HEK293 (cell line): ENCODE measurements around the gene EDEM3.
"Not testable (repeated sequence)": the region's sequence is repeated elsewhere in the genome, so short reads cannot be mapped to it uniquely, and the experiment has no call there.

Source experiments
- CTCF ChIA-PET: fragments of 350-600 bp; formaldehyde crosslinking; extraction: SDS; loops from one replicate; lab custom pipeline; 2021; ENCODE audit warnings: antibody characterized with exemption; lab: Yijun Ruan, JAX
- POLR2A ChIA-PET: fragments of 300-600 bp; formaldehyde crosslinking; extraction: SDS; loops from one replicate; lab custom pipeline; 2020; ENCODE audit warnings: antibody characterized with exemption, inconsistent platforms; lab: Yijun Ruan, JAX
- H3K27ac ChIP-seq: fragments of 200-500 bp; sonication (Bioruptor generic); 2 replicates; pipeline ENCODE4 v1.5.1; 2014; ENCODE audit warnings: low read depth, low read length, control low read depth, inconsistent platforms; ENCODE audit errors: extremely low read depth
- H3K36me3 ChIP-seq, 2 experiments: fragments of 200-500 bp in 1 of 2; sonication (Bioruptor generic) in 1 of 2; 1 replicate in 1 of 2; 2 replicates in 1 of 2; pipeline ENCODE4 v1.5.1; 2014 to 2017; ENCODE audit warnings: inconsistent platforms in 2 of 2, low read length in 2 of 2; ENCODE audit not compliant: control insufficient read depth in 2 of 2, insufficient read depth in 1 of 2
- H3K4me1 ChIP-seq: fragments of 200-500 bp; sonication (Bioruptor generic); 2 replicates; pipeline ENCODE4 v1.5.1; 2014; ENCODE audit warnings: mild to moderate bottlenecking, low read length, inconsistent platforms; ENCODE audit not compliant: control insufficient read depth, insufficient read depth
- H3K4me3 ChIP-seq: 2 replicates; pipeline ENCODE4 v1.5.1; 2011; ENCODE audit warnings: low read depth, mild to moderate bottlenecking, control low read depth, low read length, moderate library complexity
- H3K9me3 ChIP-seq: fragments of 200-500 bp; sonication (Bioruptor generic); 2 replicates; pipeline ENCODE4 v1.5.1; 2014; ENCODE audit warnings: low read depth, low read length, inconsistent platforms; ENCODE audit not compliant: control insufficient read depth, insufficient read depth
- BCL11A ChIP-seq: fragments of 450-650 bp; formaldehyde crosslinking; IDR thresholded peaks from 2 replicates; pipeline ENCODE4 v1.5.1; 2016; ENCODE audit warnings: low read depth, missing biosample characterization, missing genetic modification characterization
- HOXC10 ChIP-seq: sonication (generic); formaldehyde crosslinking; IDR thresholded peaks from 2 replicates; pipeline ENCODE4 v1.8.1; 2023; ENCODE audit warnings: mild to moderate bottlenecking, missing genetic modification reagents
- MEIS1 ChIP-seq: sonication (generic); formaldehyde crosslinking; IDR thresholded peaks from 2 replicates; pipeline ENCODE4 v1.8.1; 2022; ENCODE audit warnings: missing genetic modification reagents, mild to moderate bottlenecking, borderline replicate concordance
- MZF1 ChIP-seq: fragments of 450-650 bp; formaldehyde crosslinking; IDR thresholded peaks from 2 replicates; pipeline ENCODE4 v1.5.1; 2017; ENCODE audit warnings: missing biosample characterization, missing genetic modification characterization, borderline replicate concordance
- PRDM4 ChIP-seq: fragments of 450-650 bp; formaldehyde crosslinking; IDR thresholded peaks from 2 replicates; pipeline ENCODE4 v1.5.1; 2017; ENCODE audit warnings: missing biosample characterization, missing genetic modification characterization
- ZBTB7A ChIP-seq: fragments of 450-650 bp; formaldehyde crosslinking; IDR thresholded peaks from 2 replicates; pipeline ENCODE4 v1.5.1; 2016; ENCODE audit warnings: low read depth, missing biosample characterization, missing genetic modification characterization
- ZNF175 ChIP-seq: fragments of 450-650 bp; formaldehyde crosslinking; IDR thresholded peaks from 2 replicates; pipeline ENCODE4 v1.5.1; 2016; ENCODE audit warnings: missing biosample characterization, missing genetic modification characterization
- ZNF202 ChIP-seq: fragments of 450-650 bp; formaldehyde crosslinking; IDR thresholded peaks from 2 replicates; pipeline ENCODE4 v1.5.1; 2016; ENCODE audit warnings: missing biosample characterization, missing genetic modification characterization, borderline replicate concordance
- ZNF223 ChIP-seq: fragments of 450-650 bp; formaldehyde crosslinking; IDR thresholded peaks from 2 replicates; pipeline ENCODE4 v1.5.1; 2016; ENCODE audit warnings: missing biosample characterization, missing genetic modification characterization
- ZNF292 ChIP-seq: fragments of 450-650 bp; formaldehyde crosslinking; IDR thresholded peaks from 2 replicates; pipeline ENCODE4 v1.5.1; 2016; ENCODE audit warnings: low read depth, missing biosample characterization, missing genetic modification characterization, borderline replicate concordance
- ZNF426 ChIP-seq: fragments of 450-650 bp; formaldehyde crosslinking; IDR thresholded peaks from 2 replicates; pipeline ENCODE4 v1.5.1; 2017; ENCODE audit warnings: missing biosample characterization, missing genetic modification characterization, mild to moderate bottlenecking, inconsistent platforms, moderate library complexity
- ZNF561 ChIP-seq: fragments of 450-650 bp; IDR thresholded peaks from 2 replicates; pipeline ENCODE4 v1.5.1; 2018; ENCODE audit warnings: missing biosample characterization, missing genetic modification characterization, borderline replicate concordance
- ZNF596 ChIP-seq: fragments of 450-650 bp; IDR thresholded peaks from 2 replicates; pipeline ENCODE4 v1.5.0; 2018; ENCODE audit warnings: missing biosample characterization, mild to moderate bottlenecking, missing genetic modification characterization, moderate library complexity
- ZNF654 ChIP-seq: fragments of 450-650 bp; formaldehyde crosslinking; IDR thresholded peaks from 2 replicates; pipeline ENCODE4 v1.5.1; 2016; ENCODE audit warnings: low read depth, missing biosample characterization, missing genetic modification characterization
- ZNF658 ChIP-seq: fragments of 450-650 bp; formaldehyde crosslinking; IDR thresholded peaks from 2 replicates; pipeline ENCODE4; 2016; ENCODE audit warnings: missing biosample characterization, missing genetic modification characterization
- ZNF664 ChIP-seq: fragments of 450-650 bp; formaldehyde crosslinking; IDR thresholded peaks from 2 replicates; pipeline ENCODE4 v1.5.1; 2016; ENCODE audit warnings: missing biosample characterization, missing genetic modification characterization
- ZSCAN30 ChIP-seq: fragments of 450-650 bp; IDR thresholded peaks from 2 replicates; pipeline ENCODE4 v1.5.1; 2018; ENCODE audit warnings: missing biosample characterization, mild to moderate bottlenecking, missing genetic modification characterization, moderate library complexity

EDEM3 gene

DNA sequence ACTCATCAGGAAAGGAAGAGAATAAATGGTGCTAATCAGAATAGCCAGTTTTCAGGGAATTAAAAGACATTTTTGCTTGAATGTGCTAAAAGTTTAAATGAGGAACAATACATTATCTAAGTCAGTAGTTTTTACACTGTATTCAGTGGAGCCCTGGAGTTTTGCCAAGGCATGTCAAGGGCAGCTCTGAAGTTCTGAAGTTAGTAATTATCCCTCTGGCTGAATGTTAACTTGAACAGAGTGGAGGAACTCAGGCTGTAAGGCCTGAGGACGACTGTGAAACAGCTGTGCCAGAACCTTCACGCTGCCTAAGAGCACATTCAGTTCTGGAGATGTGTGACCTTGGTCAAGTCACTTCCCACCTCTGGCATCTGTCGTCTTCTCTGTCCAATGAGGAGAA lies 68.1 kb downstream of the EDEM3 start:
- Histone ChIP-seq H3K27ac (no peak overlapping the region), H3K36me3 (no peaks in the 10 kb centered on the region), H3K4me3 (no peak overlapping the region), H3K4me1 (no peaks in the 10 kb centered on the region), H3K9me3 (no peaks in the 10 kb centered on the region)
- ChIA-PET CTCF (interaction anchor here (1.5 kb wide), 1 partner anchor 23 kb away, joined by 5 read pairs; no protein-coding TSS in a partner anchor), POLR2A (no interaction called here)
- peak; percentile 63; the same call in 1 of the 2 replicates for TF ChIP-seq ZNF664 (tag by site-specific recombination)
- no peak for TF ChIP-seq PRDM4 (tag by site-specific recombination)

- Histone ChIP-seq H3K4me1 (no peaks in the 10 kb centered on the region), H3K36me3 (no peaks in the 10 kb centered on the region), H3K9me3 (no peaks in the 10 kb centered on the region), H3K27ac (no peak overlapping the region), H3K4me3 (no peak overlapping the region)
- CTCF ChIA-PET = interaction anchor here (1.6 kb wide), 1 partner anchor 21 kb away, joined by 6 read pairs; no protein-coding TSS in a partner anchor
- POLR2A ChIA-PET = no interaction called here
- TF ChIP-seq ZNF658 (tag by site-specific recombination) = no peak
Measured at GRCh38 chr1:184685116-184685515, 69.5 kb downstream of the EDEM3 start.

DNA sequence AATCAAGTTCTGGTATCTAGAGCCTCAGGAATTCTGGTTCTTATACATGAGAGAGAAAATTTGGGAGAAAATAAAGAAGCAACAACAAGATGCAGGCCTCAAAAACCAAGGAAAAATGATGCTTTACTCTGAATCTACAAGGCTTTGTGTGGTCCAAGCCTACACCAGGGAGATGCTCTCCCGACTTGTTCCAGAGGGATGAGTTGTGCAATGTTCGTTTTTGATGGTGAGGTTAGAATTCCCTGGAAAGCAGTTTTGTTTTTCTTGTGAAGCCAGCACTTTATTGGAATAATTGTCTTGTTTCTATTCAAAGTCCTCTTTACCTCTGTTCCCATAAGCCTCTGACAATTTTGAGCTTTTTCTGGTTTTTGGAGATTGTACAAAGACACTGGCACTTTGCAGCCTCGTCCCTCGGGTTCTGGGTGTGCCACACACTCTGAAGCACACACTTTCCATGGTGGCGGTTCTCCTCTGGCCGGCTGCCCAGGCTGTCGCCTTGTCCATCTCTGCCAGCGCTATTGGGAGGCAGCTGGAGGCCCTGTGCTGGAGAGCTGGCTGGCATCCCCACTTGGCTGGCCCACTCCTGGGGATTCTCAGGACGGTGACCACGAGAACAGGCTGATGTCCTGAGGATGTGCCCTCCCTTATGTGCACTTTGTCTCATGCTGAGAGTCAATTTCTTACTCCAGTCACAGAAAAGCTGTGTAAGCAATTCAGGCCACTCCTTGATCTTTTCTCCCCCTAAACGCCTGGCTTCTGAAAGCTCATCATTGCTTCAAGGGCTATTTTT lies 70.2 kb downstream of the EDEM3 start:
- H3K4me3 ChIP-seq = no peak overlapping the region
- no peak overlapping the region for H3K27ac ChIP-seq
- TF ChIP-seq MEIS1 (CRISPR knock-in tag) (no peak), MZF1 (0 out of 2 replicates have a peak, but pooled peaks have one; percentile 64)
- no peaks in the 10 kb centered on the region for H3K9me3 ChIP-seq
- ChIA-PET POLR2A (no interaction called here), CTCF (interaction anchor here (1.6 kb wide), 1 partner anchor 20 kb away, joined by 6 read pairs; no protein-coding TSS in a partner anchor)
- H3K4me1 ChIP-seq = no peaks in the 10 kb centered on the region
- H3K36me3 ChIP-seq = no peaks in the 10 kb centered on the region

DNA sequence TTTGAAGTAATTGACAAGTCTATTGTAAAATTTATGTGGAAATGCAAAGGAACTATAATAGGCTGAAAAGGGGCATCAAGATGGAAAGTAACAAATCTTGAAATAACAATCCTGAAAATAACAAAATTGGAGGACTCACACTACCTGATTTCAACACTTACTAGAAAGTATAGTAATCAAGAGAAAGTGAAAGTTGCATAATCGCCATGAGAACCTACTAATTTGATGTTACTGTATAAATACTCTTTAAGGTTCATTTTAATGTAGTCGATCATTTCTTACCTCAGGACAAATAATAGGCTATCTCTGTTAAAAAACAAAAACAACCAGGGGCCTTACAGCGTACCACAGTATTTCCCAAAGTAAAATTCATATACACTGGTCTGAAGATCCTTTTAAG lies 71.7 kb downstream of the EDEM3 start:
- Histone ChIP-seq H3K4me3 (no peak overlapping the region), H3K27ac (no peak overlapping the region), H3K36me3 (no peaks in the 10 kb centered on the region), H3K9me3 (no peaks in the 10 kb centered on the region), H3K4me1 (no peaks in the 10 kb centered on the region)
- no peak for TF ChIP-seq ZSCAN30 (tag by site-specific recombination)
- no peak for TF ChIP-seq HOXC10 (CRISPR knock-in tag)
- TF ChIP-seq ZNF654 = no peak
- no peak for TF ChIP-seq BCL11A
- TF ChIP-seq ZNF561 = no peak
- no peak for TF ChIP-seq ZNF175 (tag by site-specific recombination)
- TF ChIP-seq ZNF292 (tag by site-specific recombination) = no peak
- no peak for TF ChIP-seq ZNF202 (tag by site-specific recombination)
- no peak for TF ChIP-seq ZNF426 (tag by site-specific recombination)
- TF ChIP-seq ZBTB7A (tag by site-specific recombination) = no peak
- no peak for TF ChIP-seq ZNF596 (tag by site-specific recombination)
- TF ChIP-seq ZNF223 (tag by site-specific recombination) = no peak
- ChIA-PET POLR2A (no interaction called here), CTCF (no interaction called here)

GRCh38 chr1:184680611-184681225 lies 73.9 kb downstream of the EDEM3 start:
- POLR2A ChIA-PET, H3K36me3 ChIP-seq, H3K9me3 ChIP-seq, H3K4me3 ChIP-seq, H3K27ac ChIP-seq, CTCF ChIA-PET, H3K4me1 ChIP-seq: not testable (repeated sequence)
